HG03378 (cell line): ENCODE measurements around the gene TEX261.

ENCODE experiments used
- ATAC-seq: cut with Tn5 transposase; IDR thresholded peaks from one replicate; pipeline ENCODE4 v1.9.1; 2021; ENCODE audit warnings: mild to moderate bottlenecking, moderate library complexity; ENCODE audit not compliant: unreplicated experiment

Gene TEX261

DNA sequence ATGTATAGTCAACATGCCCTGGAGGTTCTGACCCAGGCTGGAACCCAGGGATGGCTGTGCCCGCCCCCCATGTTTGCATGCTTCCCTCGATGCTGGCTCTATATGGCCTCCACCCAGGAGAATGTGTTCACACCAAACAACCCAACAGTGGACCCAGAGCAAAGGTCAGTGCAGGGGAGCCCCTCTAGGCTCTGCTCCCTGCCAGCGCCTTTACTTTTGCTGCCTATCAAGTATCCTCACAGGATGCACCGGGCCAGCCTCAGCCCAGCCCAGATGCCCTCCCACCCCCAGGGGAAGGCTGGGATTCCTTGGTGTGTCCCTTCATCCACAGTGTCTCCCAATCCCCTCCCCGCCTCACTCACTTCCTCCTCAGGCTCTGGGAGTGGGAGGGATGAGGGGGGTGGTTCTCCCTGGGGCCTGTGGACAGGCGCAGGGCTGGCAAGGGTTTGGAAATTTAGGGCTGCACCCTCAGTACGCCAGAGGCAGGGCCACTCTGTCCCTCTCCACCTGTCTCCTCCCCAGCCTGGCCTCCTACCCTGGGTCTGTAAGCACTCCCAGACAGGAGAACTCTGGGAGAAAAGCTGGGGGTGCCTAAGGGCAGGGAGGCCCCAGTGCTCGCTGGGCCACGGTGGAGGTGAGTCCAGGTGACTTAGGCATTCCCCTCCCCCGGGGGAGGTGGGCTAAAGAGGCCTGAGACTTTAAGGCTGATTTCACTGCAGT, 56.6 kb downstream of the TEX261 start:
- ATAC-seq, result no peak

- no peak for ATAC-seq
Measured at GRCh38 chr2:70936979-70937811, 57.5 kb downstream of the TEX261 start.

- no peak for ATAC-seq
Measured at GRCh38 chr2:70936165-70936978, 58.3 kb downstream of the TEX261 start.
